Vagina (tissue), 2 donors: Measurements from ENCODE around the gene LRRN2.

ENCODE experiments used
- POLR2A ChIP-seq, 2 donors: fragments of 450-650 bp; IDR thresholded peaks; one replicate each; pipeline ENCODE4 v1.6.1; 2017; ENCODE audit warnings: antibody characterized with exemption in 2 of 2, mild to moderate bottlenecking in 2 of 2, moderate library complexity in 2 of 2
- POLR2AphosphoS5 ChIP-seq, 2 donors: sonication (generic); formaldehyde crosslinking; IDR thresholded peaks; one replicate each; pipeline ENCODE4 v1.9.0; 2017; ENCODE audit warnings: antibody characterized with exemption in 2 of 2, mild to moderate bottlenecking in 2 of 2, low read depth in 1 of 2; ENCODE audit not compliant: insufficient read depth in 1 of 2
- TF ChIP-seq, protein P1 (sequence below), 3 experiments: fragments of 450-650 bp in 2 of 3; fragments of 200-600 bp in 1 of 3; sonication (generic) in 1 of 3; IDR thresholded peaks; one replicate each; pipeline ENCODE4 v1.5.1; 2017 to 2019; ENCODE audit warnings: antibody characterized with exemption in 3 of 3, mild to moderate bottlenecking in 2 of 3, moderate library complexity in 2 of 3

DNA sequence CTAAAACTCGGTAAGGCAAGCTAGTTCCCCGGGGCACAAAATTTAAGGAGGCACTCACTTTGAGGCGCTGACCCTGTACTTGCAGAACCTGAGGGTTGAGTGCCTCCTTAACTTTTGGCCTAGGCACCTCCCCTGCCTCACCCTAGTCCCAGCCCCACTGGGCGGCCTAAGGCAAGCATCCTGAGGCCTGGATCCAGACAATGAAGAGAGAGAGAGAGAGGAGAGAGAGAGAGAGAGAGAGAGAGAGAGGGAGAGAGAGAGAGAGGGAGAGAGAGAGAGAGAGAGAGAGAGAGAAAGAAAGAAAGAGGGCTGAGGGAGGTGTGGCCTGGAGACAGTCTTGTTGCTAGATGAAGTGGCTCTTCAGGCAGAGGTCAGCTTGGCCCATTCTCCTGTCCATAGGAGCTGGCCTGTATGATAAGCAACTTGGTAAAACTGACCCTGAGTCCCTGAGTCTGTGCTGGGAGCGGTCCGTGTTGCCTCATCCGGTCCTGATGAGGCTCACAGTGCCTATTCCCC, 7.4 kb upstream of the LRRN2 start:
- TF ChIP-seq, protein P1, sequence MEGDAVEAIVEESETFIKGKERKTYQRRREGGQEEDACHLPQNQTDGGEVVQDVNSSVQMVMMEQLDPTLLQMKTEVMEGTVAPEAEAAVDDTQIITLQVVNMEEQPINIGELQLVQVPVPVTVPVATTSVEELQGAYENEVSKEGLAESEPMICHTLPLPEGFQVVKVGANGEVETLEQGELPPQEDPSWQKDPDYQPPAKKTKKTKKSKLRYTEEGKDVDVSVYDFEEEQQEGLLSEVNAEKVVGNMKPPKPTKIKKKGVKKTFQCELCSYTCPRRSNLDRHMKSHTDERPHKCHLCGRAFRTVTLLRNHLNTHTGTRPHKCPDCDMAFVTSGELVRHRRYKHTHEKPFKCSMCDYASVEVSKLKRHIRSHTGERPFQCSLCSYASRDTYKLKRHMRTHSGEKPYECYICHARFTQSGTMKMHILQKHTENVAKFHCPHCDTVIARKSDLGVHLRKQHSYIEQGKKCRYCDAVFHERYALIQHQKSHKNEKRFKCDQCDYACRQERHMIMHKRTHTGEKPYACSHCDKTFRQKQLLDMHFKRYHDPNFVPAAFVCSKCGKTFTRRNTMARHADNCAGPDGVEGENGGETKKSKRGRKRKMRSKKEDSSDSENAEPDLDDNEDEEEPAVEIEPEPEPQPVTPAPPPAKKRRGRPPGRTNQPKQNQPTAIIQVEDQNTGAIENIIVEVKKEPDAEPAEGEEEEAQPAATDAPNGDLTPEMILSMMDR (IDR thresholded peaks at IDR 0.05): no peak
- no peak for TF ChIP-seq POLR2A (IDR thresholded peaks at IDR 0.05)
- no peak for TF ChIP-seq POLR2AphosphoS5 (IDR thresholded peaks at IDR 0.05; ENCODE audit: insufficient read depth in 1 of 2, low read depth in 1 of 2)
